Activated T-cell treated with anti-CD3 and anti-CD28 coated beads for 1 hour (primary cell): ENCODE data around the gene CBX6.
A peak's percentile ranks its signal among the peaks of the same experiment; 100 is the strongest.
"Not testable (repeated sequence)": the region's sequence is repeated elsewhere in the genome, so short reads cannot be mapped to it uniquely, and the experiment has no call there.

Experiments used
- DNase-seq: peaks from one replicate; pipeline ENCODE4 v3.0.0-alpha.2; 2020; ENCODE audit warnings: low read depth

Gene CBX6

GRCh38 chr22:38861170-38861876 lies 10.7 kb downstream of the CBX6 start:
- no peak for DNase-seq

GRCh38 chr22:38860283-38861169 lies 11.5 kb downstream of the CBX6 start:
- no peak for DNase-seq

- DNase-seq = no peak
Measured at GRCh38 chr22:38859581-38860282, 12.3 kb downstream of the CBX6 start.

- no peak for DNase-seq
Measured at GRCh38 chr22:38858492-38858891, 13.5 kb downstream of the CBX6 start.

GRCh38 chr22:38854476-38854875 lies 17.5 kb downstream of the CBX6 start:
- not testable (repeated sequence) for DNase-seq

- not testable (repeated sequence) for DNase-seq
Measured at GRCh38 chr22:38853883-38854282, 18.1 kb downstream of the CBX6 start.

- no peak for DNase-seq
Measured at GRCh38 chr22:38853196-38853651, 18.8 kb downstream of the CBX6 start.

- no peak for DNase-seq
Measured at GRCh38 chr22:38852522-38852921, 19.5 kb downstream of the CBX6 start.

- DNase-seq = no peak
Measured at GRCh38 chr22:38850941-38851849, 20.8 kb downstream of the CBX6 start.

GRCh38 chr22:38850399-38850798 lies 21.6 kb downstream of the CBX6 start:
- no peak for DNase-seq

- no peak for DNase-seq
Measured at GRCh38 chr22:38849811-38850210, 22.2 kb downstream of the CBX6 start.

- DNase-seq = no peak
Measured at GRCh38 chr22:38846412-38846811, 25.6 kb downstream of the CBX6 start.

GRCh38 chr22:38845004-38845740 lies 26.8 kb downstream of the CBX6 start:
- no peak for DNase-seq

GRCh38 chr22:38844315-38845003 lies 27.6 kb downstream of the CBX6 start:
- no peak for DNase-seq

- DNase-seq = peak; percentile 24
Measured at GRCh38 chr22:38843657-38844314, 28.2 kb downstream of the CBX6 start, which contains the start of gene NPTXR. Gene NPTXR (minus strand): TSS chr22:38844028.

GRCh38 chr22:38843201-38843656 lies 28.8 kb downstream of the CBX6 start:
- peak; percentile 30 for DNase-seq

GRCh38 chr22:38842512-38843200 lies 29.4 kb downstream of the CBX6 start:
- no peak for DNase-seq

- no peak for DNase-seq
Measured at GRCh38 chr22:38841635-38842034, 30.4 kb downstream of the CBX6 start.

GRCh38 chr22:38841211-38841610 lies 30.8 kb downstream of the CBX6 start:
- no peak for DNase-seq
